ENCODE measurements around the gene HMOX1. TPM values are rescaled to one million over a fixed set of nuclear protein-coding genes. Genes with fewer than 3 reads are reported as not detected.

HMOX1 gene
- total and polyA plus RNA-seq, 2 of the 8 experiments (the other 6 are each of a cell fraction or from before 2014, with no cell fraction given), result 25.0 to 41.6 TPM

GRCh38 chr22:35432228-35432905, 51.5 kb downstream of the HMOX1 start:
- H4K5ac ChIP-seq (ENCODE audit: insufficient read length, low read depth, low read length), result no peak overlapping the region
- no peaks in the 10 kb centered on the region for H3K79me2 ChIP-seq (ENCODE audit: control insufficient read depth in 1 of 2, insufficient read depth in 2 of 2, low read length in 2 of 2)
- H4K20me1 ChIP-seq (replicated peaks in 1 of 2; ENCODE audit: control insufficient read depth in 1 of 2, insufficient read depth in 2 of 2, low read length in 2 of 2), result peaks cover 2 to 9% of the 10 kb centered on the region in 2 experiments
- peaks cover 10 to 38% (median 26%) of the 10 kb centered on the region in 4 experiments for H3K36me3 ChIP-seq (ENCODE audit: control insufficient read depth in 2 of 4, insufficient read depth in 4 of 4, low read length in 3 of 4)
- no peak overlapping the region for H2AK5ac ChIP-seq (ENCODE audit: low read depth, low read length)
- no peak for DNase-seq (ENCODE audit: low read depth in 1 of 2, low spot score in 2 of 2)
- H3K79me1 ChIP-seq (ENCODE audit: low read depth, low read length), result no peaks in the 10 kb centered on the region; the same call in none of the 2 replicates
- H3K18ac ChIP-seq (ENCODE audit: extremely low read depth, low read length), result no peak overlapping the region; the same call in 1 of the 2 replicates
- no peak overlapping the region for H3K56ac ChIP-seq (replicated peaks; ENCODE audit: insufficient read length, low read depth, low read length)
- peaks cover 4 to 12% of the 10 kb centered on the region in 2 experiments; a peak in 3 of 4 replicates for H3K9me3 ChIP-seq (ENCODE audit: insufficient read depth in 2 of 2, low read depth in 1 of 2, low read length in 1 of 2)
- WGBS, 2 experiments (ENCODE audit: extremely low coverage in 1 of 2, insufficient coverage in 1 of 2, insufficient read length in 1 of 2, insufficient replicate concordance in 2 of 2, low coverage in 1 of 2, low lambda C conversion rate in 2 of 2, missing lambda C conversion rate in 1 of 2), result 96% methylated on average over 13 of the region's 13 CpGs; no CpG with 5 or more reads in 1 of the 2 experiments
- H3K4me3 ChIP-seq (ENCODE audit: extremely low read depth in 1 of 4, insufficient read depth in 2 of 4, low read depth in 3 of 4, low read length in 4 of 4), result no peak overlapping the region
- no peak overlapping the region for H2AFZ ChIP-seq (ENCODE audit: low read length)
- no peak overlapping the region for H3K4ac ChIP-seq (replicated peaks; ENCODE audit: insufficient read length, low read depth, low read length)
- H4K91ac ChIP-seq (replicated peaks; ENCODE audit: insufficient read length, low read length), result no peak overlapping the region
- H3K9ac ChIP-seq (replicated peaks in 1 of 4; ENCODE audit: extremely low read depth in 1 of 4, low read depth in 3 of 4, low read length in 3 of 4), result no peak overlapping the region
- POLR2A ChIA-PET (ENCODE audit: partially characterized antibody), result interaction anchor here (0.9 to 46.1 kb wide), 5 partner anchors 12 to 150 kb away, joined by 3 to 1995 read pairs (median 3); partner anchors contain the start of genes HMOX1 and MCM5
- H4K8ac ChIP-seq (ENCODE audit: extremely low read depth, insufficient read depth, low read length), result no peak overlapping the region
- H2BK120ac ChIP-seq (replicated peaks; ENCODE audit: low read depth, low read length), result no peak overlapping the region
- H2BK20ac ChIP-seq (ENCODE audit: low read length), result no peak overlapping the region
- no peak overlapping the region for H3K23ac ChIP-seq (ENCODE audit: insufficient read length)
- H2BK5ac ChIP-seq (ENCODE audit: low read depth, low read length), result no peak overlapping the region
- no peak overlapping the region for H2BK12ac ChIP-seq (ENCODE audit: low read depth, low read length)
- no peak for FAIRE-seq
- H3K27me3 ChIP-seq (replicated peaks in 1 of 4; ENCODE audit: control insufficient read depth in 3 of 4, extremely low read depth in 1 of 4, insufficient read depth in 3 of 4, low read length in 3 of 4), result no peaks in the 10 kb centered on the region
- peaks cover 0 to 2% (median 0%) of the 10 kb centered on the region in 4 experiments; a peak in 3 of 7 replicates for H3K4me1 ChIP-seq (replicated peaks in 1 of 4; ENCODE audit: control insufficient read depth in 3 of 4, insufficient read depth in 4 of 4, low read length in 3 of 4)
- H3K14ac ChIP-seq (ENCODE audit: insufficient read length), result no peak overlapping the region
- no peaks in the 10 kb centered on the region for H3K23me2 ChIP-seq (ENCODE audit: low read depth, low read length)
- H3K27ac ChIP-seq (ENCODE audit: low read depth, low read length), result no peak overlapping the region
- no peak overlapping the region for H2BK15ac ChIP-seq (ENCODE audit: low read length)
- H3K4me2 ChIP-seq (ENCODE audit: insufficient read depth in 1 of 2, low read depth in 2 of 2, low read length in 2 of 2), result no peak overlapping the region
- CTCF ChIA-PET (ENCODE audit: partially characterized antibody), result interaction anchor here (0.7 to 8.7 kb wide), 10 partner anchors 9 to 188 kb away, joined by 3 to 124 read pairs (median 4); no protein-coding TSS in a partner anchor
- TF ChIP-seq SAP30 (IDR thresholded peaks at IDR 0.05; ENCODE audit: insufficient read depth, insufficient replicate concordance, low read length), result no peak
- TF ChIP-seq MAX (IDR thresholded peaks at IDR 0.05), result no peak
- no peak for TF ChIP-seq ATF3 (IDR thresholded peaks at IDR 0.05; ENCODE audit: insufficient read depth, low read depth, low read length)
- TF ChIP-seq TAF1 (IDR thresholded peaks at IDR 0.05; ENCODE audit: low read depth, low read length), result no peak
- no peak for TF ChIP-seq PHF8 (conservative IDR thresholded peaks at IDR 0.05; ENCODE audit: low read depth, low read length)
- TF ChIP-seq KDM4A (IDR thresholded peaks at IDR 0.05; ENCODE audit: low read depth, low read length, severe bottlenecking), result no peak
- no peak for TF ChIP-seq BCL11A (IDR thresholded peaks at IDR 0.05; ENCODE audit: low read depth in 2 of 2, low read length in 2 of 2)
- TF ChIP-seq SIX5 (IDR thresholded peaks at IDR 0.05; ENCODE audit: low read depth, low read length), result no peak
- TF ChIP-seq POU5F1 (IDR thresholded peaks at IDR 0.05; ENCODE audit: low read depth, low read length), result no peak
- no peak for TF ChIP-seq TAF7 (optimal IDR thresholded peaks at IDR 0.05; ENCODE audit: borderline replicate concordance, low read depth, low read length)
